ENCODE results near the gene EIF4E1B.

Gene EIF4E1B

DNA sequence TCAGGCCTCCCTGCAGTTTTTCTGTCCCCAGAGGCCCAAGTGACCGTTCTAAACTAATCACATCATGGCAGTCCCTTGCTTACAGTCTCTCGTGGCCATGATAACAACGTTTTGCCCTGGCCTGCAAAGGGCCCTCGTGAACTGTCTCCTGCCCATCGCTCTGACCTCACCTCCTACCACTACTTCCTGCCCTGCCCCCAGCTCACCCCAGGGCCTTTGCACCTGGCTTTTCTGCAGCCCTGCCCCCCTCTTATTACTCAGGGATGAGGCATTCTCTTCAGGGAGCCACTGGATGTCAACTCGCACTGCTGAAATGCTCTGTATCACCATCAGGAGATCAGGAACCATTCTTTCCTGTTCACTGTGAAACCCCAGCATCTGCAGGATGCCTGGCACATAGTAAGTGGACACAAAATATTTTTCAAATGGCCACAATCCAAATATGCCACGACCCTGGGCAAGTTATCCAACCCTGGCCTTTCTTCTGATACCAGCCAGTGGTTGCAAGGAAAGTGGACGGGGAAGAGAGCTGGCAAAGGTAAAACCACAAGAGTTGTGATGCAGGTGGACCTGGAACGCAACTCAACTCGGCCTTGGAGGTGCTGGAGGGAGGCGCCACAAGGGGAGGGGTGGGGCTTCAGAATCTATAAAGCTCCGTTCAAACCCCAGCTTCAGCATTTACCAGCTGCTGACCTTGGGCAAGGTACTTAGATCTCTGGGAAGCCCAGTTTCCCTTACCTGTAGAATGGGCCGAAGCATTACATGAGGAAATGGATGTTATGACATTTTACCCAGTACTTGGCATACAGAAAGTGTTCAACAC is 1.9 kb upstream of the EIF4E1B start:
- no peak for DNase-seq

- no peak for DNase-seq
Measured at GRCh38 chr5:176629317-176629852, 1.1 kb upstream of the EIF4E1B start.

DNA sequence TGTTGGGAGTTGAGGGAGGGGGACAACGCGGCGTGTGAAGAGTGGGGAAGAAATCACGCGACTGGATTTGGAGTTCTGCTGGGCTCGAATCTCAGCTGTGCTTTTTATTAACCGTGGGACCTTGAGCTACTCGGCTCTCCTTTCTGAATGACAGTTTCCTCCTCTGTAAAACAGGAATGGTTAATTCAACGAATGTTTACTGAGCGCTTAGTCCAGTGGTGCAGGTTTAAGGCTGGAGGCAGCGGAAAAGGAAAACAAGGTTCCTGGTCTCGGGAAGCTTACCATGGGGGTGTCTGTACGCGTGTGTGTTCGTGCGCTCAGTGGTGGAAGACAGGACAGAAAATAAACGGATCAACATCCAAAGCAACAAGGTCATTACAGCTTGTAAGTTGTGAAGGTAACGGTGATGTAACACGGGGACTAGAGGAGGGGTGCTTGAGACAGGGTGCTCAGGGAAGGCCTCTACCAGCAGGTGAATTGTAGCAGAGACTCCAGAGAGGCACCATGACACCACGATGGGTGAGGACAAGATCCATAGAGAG is 277 bp downstream of the EIF4E1B start:
- no peak for DNase-seq

DNA sequence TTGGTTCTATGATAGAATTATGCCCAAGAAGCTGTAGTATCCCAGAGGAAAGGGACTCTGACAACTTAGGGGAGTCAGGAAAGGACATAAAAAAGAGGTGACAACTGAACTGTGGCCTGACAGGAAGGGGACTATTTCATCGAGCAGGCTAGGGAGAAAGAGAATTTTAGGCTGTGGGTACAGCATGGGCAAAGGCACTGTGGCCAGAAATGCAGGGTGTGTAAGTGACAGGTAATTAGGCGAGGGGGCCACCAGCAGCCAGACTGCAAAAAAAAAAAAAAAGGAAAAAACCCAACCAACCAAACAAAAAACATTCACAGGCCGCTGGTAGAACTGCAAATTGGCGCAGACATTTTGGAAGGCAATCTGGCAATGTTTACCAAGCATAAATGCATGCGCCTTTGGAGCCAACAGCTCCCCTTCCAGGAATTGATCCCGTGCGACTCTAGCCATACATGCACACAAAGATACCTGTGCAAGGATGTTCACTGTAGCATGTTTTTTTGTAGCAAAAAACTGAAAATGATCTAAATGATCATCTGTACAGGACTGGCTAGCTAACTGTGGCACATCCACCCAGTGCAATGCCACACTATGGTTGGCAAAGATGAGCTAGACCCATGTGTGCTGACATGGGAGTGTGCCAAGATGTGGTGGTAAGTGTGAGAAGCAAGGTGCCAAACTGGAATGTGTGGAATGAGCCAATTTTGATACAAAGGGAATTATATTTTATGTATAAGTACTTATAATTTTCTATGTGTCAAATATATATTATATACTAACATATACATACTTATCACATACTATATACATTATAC is 1.1 kb downstream of the EIF4E1B start:
- DNase-seq = no peak

GRCh38 chr5:176632745-176633144 is 2.3 kb downstream of the EIF4E1B start:
- DNase-seq = no peak

DNA sequence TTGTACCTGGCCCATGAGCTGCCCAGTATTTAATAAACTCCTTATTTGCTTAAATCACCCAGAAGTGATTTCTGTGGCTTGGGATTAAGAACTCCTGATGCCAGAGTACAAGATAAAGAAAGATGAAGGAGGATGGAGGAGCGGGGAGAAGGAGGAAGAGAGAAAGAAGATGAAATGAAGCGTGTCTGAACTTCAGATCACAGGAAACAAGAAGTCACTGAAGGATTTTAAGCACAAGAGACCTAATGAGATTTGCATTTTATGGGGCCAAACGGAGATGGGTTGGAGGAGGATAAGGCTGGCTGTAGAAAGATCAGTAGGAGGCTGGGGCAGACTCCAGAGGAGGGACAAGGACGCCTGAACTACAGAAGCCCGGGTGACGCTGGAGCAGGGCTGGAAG is 3.1 kb downstream of the EIF4E1B start:
- no peak for DNase-seq

- no peak for DNase-seq
Measured at GRCh38 chr5:176636426-176636825, 6.0 kb downstream of the EIF4E1B start.

DNA sequence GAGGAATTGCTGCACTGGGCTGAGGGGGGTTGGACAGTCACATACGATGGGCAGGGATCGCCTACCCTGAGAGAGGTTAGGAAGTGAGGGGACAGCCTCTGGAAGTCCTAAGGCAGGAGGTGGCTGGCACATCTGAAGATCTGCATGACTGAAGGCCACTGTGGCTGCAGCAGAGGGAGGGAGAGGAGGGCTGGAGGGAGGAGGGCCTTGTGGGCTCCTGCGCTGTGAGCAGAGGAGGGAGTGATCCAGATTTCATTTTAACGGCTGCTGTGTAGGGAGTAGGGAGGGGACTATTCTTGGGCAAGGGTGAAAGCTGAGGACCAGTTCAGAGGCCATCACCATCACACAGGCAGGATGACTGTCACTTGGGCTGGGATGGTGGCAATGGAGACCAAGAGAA is 7.1 kb downstream of the EIF4E1B start:
- no peak for DNase-seq

GRCh38 chr5:176638437-176638836 is 8.0 kb downstream of the EIF4E1B start:
- DNase-seq = no peak

DNA sequence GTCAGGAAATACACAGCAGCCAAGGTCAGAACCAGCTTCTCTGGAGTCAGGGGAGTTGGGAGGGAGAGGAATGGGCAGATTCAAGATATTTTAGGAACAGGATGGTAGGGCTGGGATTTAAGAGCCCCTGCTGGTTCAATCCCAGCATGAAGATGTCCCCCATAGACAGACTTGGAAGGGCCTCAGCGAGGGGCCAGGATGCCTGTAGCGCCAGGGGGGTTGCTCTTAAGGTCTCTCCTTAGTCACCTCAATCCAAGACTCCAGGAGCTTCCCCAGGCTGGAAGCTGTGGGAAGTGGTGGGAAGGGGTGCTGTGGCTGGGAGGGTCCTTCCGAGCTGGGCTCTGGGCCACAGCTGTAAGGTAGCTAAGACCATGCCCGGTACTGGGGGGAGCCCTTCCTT is 8.7 kb downstream of the EIF4E1B start:
- DNase-seq = no peak

DNA sequence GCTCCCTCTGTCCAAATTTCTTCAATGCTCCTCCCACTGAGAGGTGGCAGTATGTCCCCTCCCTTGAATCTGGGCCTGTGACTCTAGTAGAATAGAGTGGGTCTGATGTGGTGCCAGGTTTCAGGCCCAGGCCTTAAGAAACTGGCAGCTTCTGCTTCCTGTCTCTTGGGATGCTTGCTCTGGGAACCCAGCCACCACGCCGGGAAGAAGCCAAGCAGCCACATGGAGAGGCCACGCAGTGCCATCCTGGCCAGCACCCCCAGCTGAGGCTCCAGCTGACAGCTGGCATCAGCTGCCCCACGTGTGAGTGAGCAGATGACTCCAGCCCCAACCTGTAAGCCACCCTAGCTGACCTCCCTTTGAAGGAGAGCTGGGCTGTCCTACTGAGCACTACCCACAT is 9.5 kb downstream of the EIF4E1B start:
- no peak for DNase-seq

DNA sequence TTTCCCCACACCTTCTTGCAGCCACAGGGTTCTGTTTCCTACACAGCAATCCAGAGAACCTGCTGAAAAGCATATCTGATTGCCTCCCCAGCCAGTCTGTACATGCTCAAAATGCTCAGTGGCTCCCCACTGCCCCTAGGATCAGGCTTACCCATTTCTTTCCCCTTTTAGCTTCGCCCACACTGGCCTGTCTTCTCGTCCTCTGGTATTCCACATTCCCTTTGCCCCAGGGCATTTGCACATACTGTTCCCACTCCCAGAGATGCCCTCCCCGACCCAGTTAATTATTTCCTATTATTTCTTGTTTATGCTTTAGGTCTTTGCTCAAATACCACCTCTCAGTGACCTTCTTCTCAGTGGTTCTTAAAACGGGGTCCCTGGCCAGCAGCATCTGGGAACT is 10.1 kb downstream of the EIF4E1B start:
- no peak for DNase-seq

- no peak for DNase-seq
Measured at GRCh38 chr5:176642675-176643490, 12.4 kb downstream of the EIF4E1B start.

DNA sequence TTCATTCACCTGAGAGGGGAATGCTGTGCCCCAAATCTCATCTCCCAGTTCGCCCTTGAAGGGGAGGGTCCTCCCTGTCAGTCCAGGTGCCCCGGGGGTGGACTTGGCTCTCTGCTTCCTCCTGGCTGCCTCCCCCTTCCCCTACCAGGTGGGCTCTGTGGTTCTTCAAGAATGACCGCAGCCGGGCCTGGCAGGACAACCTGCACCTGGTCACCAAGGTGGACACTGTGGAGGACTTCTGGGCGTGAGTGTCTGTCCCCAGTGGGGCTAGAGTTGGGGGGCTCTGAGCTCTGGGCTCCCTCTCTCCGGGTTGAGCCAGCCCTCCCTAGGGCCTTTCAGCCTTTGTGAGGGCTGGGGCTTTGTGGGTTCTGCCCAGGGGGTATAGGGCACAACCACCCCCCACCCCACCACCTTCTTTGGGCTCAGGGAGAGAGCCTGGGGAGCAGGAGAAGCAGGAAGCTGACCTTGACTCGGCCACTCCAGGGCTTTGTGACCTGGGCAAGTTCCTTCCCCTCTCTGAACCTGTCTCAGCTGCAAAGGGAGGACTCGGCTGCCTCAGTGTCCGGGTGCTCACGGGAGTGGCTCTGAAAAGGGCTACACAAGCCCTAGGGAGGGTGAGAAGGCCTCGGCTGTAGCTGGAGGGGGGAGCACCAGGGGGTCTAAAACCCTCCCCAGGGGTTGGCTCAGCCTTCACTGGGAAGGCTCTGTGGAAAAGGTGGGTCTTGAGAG is 13.2 kb downstream of the EIF4E1B start:
- no peak for DNase-seq

DNA sequence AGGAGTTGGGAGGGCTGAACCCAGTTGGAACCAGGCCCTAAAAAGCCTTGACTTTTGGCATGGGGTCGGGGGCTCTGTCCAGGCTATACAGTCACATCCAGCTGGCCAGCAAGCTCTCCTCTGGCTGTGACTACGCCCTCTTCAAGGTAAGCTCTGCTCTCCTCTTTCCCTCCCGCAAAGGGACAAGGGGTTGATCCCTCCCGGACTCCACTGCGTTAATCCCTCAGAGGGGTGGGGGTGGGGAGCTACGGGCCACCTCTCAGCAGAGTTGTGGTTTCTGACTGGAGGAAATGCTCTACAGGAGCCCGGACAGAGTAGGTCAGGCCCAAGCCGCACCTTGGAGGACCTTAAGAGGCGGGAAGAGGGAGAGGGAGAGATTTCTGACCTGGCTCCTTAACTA is 13.8 kb downstream of the EIF4E1B start:
- DNase-seq = no peak

GRCh38 chr5:176644878-176645670 is 14.6 kb downstream of the EIF4E1B start:
- no peak for DNase-seq

DNA sequence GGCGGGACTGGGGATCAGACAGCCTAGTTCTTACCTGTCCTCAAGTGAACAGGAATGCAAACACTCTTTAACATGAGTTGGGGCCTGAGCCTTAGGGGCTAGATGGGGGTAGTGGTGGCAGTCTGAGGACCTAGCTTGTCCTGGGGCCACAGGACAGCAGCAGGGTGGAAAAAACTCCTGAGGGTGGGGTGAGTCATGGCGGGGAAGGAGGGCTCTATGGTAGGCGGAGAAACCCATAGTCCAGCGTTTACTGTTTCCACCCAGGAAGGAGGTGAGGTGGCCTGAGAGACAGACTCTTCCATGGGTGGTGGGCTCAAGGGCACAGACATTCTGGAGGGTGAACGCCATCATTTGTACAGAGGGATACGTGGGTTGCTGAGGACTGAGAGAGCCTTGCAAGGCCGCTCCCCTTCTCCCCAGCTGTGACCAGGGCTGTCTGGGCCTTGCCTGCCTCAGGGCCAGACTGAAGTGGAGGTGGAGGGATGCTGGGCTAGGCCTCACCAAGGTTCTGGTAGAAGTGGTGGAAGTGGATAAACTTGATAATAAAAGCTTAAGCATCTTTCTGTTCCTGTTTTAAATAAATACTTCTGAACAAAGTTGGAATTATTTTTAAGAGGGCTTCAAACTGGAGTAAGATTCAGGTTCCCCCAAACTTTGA is 15.7 kb downstream of the EIF4E1B start:
- DNase-seq = no peak

DNA sequence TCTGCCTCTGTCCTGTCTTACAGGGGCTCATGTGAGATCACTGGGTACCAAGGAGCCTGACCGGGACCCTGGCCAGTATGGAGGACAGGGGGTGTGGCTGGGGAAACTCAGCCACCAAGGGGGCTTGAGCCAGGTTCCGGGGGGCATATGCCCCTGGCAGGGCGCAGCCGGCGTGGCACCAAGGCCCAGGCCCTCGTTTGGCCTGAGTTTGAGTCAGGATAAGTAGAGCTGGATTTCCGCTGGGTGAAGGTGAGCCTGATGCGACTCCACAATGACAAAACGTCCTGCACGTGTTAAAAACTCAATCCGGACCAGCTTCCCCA is 16.2 kb downstream of the EIF4E1B start:
- no peak for DNase-seq

DNA sequence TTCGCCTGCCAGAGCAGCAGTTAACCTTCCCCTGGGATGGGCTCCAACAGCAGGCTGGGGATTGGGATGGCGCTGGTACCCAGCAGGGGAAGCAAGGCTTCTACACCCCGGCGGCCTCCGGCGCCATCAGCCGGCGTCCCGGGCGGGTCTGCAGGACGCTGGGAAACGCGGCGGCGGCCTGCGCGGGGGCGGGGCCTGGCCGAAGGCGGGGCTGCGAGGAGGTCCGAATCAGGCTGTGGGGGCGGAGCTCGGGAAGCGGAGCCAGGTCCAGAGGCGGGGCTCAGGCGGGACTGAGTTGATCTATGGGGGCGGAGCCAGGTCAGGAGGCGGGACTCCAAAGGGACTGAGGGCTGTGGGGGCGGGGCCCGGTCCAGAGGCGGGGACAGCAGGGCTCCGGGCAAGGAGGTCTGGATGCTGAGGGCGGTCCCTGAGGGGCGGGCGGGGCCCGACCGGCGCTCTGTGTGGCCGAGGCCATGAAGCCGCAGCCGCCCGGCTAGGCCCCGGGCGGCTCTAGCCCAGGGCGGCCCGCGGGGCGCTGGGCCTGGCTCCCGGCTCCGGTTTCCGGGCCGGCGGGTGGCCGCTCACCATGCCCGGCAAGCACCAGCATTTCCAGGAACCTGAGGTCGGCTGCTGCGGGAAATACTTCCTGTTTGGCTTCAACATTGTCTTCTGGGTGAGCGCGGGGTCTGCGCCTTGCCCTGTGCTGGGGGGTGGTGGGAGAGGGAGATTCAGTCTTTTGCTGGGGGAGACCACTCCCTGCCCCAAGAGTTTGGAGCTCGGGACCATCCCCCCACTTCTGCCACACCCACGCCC is 16.8 kb downstream of the EIF4E1B start, which contains the start of gene TSPAN17:
Gene TSPAN17 (plus strand): TSS at position 455 of the 813 bp plus-strand sequence. CDS start 132 bp downstream, at position 587.
- DNase-seq = peak; percentile 87
